ENCODE results near the gene MTNR1A. TPM values are rescaled to one million over a fixed set of nuclear protein-coding genes. Genes with fewer than 3 reads are reported as not detected.

MTNR1A gene
- total RNA-seq: not detected in 2 replicates
- long read RNA-seq: 0 reads

DNA sequence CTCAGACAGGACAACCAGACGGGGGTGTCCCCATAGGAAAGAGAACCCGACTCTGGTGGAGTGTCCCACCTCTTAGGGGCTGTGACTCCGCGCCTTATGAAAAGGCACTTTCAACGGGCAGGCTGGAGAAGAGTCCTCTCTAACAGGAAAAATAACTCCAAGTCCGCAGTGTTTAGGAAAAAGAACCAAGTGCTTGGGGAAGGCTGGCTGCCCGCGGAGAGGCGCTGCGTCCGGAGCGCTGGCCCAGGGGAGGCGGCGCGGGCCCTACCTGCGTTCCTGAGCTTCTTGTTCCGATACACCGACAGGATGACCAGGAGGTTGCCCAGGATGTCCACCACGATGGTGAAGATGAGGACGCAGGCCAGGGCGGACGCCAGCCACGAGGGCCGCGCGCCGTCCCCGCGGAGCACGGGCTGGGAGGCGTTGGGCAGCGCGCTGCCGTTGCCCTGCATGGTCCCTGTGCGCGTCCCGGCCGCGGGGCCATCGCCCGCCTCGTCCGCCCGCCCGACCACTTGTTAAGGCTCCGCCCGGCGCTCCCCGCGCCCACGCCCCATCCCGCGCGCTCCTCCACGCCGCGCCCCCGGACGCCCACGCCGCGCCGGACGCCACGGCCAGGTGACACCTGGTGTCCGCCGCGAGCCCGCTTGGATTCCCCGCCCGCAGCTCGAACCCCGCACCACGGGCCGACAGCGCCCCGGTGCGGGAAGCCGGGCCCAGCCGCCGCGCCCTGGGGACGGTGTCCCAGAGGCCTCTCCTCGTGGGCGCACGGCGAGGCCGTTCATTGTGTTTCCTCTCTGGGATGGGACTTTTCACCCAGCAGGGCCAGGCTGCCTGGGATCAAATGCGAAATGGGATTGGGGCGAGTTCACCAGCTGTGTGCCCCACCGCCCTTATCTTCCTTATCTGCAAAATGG is at the start of gene MTNR1A:
Gene MTNR1A, minus strand, starts transcription at position 654 of the 914 bp plus-strand sequence. Its CDS starts 202 bp downstream, at position 452.
- DNase-seq (ENCODE audit: extremely low spot score, unreplicated experiment): peak; percentile 83
- H3K27me3 Mint-ChIP-seq (ENCODE audit: unreplicated experiment): peaks cover 48% of the 10 kb centered on the region
- H3K4me1 Mint-ChIP-seq (ENCODE audit: unreplicated experiment): peaks cover 28% of the 10 kb centered on the region
- TF ChIP-seq, protein P1, sequence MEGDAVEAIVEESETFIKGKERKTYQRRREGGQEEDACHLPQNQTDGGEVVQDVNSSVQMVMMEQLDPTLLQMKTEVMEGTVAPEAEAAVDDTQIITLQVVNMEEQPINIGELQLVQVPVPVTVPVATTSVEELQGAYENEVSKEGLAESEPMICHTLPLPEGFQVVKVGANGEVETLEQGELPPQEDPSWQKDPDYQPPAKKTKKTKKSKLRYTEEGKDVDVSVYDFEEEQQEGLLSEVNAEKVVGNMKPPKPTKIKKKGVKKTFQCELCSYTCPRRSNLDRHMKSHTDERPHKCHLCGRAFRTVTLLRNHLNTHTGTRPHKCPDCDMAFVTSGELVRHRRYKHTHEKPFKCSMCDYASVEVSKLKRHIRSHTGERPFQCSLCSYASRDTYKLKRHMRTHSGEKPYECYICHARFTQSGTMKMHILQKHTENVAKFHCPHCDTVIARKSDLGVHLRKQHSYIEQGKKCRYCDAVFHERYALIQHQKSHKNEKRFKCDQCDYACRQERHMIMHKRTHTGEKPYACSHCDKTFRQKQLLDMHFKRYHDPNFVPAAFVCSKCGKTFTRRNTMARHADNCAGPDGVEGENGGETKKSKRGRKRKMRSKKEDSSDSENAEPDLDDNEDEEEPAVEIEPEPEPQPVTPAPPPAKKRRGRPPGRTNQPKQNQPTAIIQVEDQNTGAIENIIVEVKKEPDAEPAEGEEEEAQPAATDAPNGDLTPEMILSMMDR (IDR thresholded peaks at IDR 0.05): peak; percentile 35
- H3K9me3 Mint-ChIP-seq (ENCODE audit: unreplicated experiment): peaks cover 6% of the 10 kb centered on the region
- peak within 1 kb of the TSS; percentile 67 for H3K4me3 Mint-ChIP-seq (ENCODE audit: unreplicated experiment)
- H3K27ac Mint-ChIP-seq (ENCODE audit: unreplicated experiment): no peak within 1 kb of the TSS
- no peaks in the 10 kb centered on the region for H3K36me3 Mint-ChIP-seq (ENCODE audit: unreplicated experiment)

- Mint-ChIP-seq H3K9me3 (ENCODE audit: unreplicated experiment) (no peaks in the 10 kb centered on the region), H3K36me3 (ENCODE audit: unreplicated experiment) (peaks cover 81% of the 10 kb centered on the region), H3K27ac (ENCODE audit: unreplicated experiment) (peak overlapping the region; percentile 42), H3K4me3 (ENCODE audit: unreplicated experiment) (no peak overlapping the region), H3K4me1 (ENCODE audit: unreplicated experiment) (peaks cover 14% of the 10 kb centered on the region), H3K27me3 (ENCODE audit: unreplicated experiment) (no peaks in the 10 kb centered on the region)
- TF ChIP-seq, protein P1 (IDR thresholded peaks at IDR 0.05): no peak
- no peak for DNase-seq (ENCODE audit: extremely low spot score, unreplicated experiment)
These were observed 48.9 kb upstream of the MTNR1A start for GRCh38 chr4:186604124-186604807.

DNA sequence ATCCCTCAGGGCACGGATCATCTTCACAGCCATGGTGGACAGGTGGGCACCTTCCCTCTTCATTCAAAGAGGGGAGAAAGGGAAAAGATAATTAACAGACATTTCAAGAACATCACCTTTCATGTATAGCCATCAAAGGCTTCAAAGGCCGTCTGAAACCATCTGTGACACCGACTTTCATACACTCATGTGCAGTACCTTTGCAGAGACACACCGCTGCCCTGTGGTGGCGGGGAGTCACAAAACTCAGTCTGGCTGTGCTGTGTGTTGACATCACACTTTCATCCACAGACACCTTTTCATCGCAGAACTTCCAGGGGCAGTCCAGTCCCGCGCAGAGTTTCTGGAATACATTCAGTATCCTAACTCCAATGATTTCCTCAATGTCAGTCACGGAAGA is 47.6 kb upstream of the MTNR1A start:
- Mint-ChIP-seq H3K9me3 (ENCODE audit: unreplicated experiment) (no peaks in the 10 kb centered on the region), H3K4me1 (ENCODE audit: unreplicated experiment) (peaks cover 14% of the 10 kb centered on the region), H3K36me3 (ENCODE audit: unreplicated experiment) (peaks cover 78% of the 10 kb centered on the region), H3K27me3 (ENCODE audit: unreplicated experiment) (no peaks in the 10 kb centered on the region), H3K27ac (ENCODE audit: unreplicated experiment) (no peak overlapping the region), H3K4me3 (ENCODE audit: unreplicated experiment) (no peak overlapping the region)
- DNase-seq (ENCODE audit: extremely low spot score, unreplicated experiment): no peak
- TF ChIP-seq, protein P1 (IDR thresholded peaks at IDR 0.05): no peak

GRCh38 chr4:186599483-186599882 is 44.1 kb upstream of the MTNR1A start:
- Mint-ChIP-seq H3K4me3 (ENCODE audit: unreplicated experiment) (no peak overlapping the region), H3K4me1 (ENCODE audit: unreplicated experiment) (no peaks in the 10 kb centered on the region), H3K27ac (ENCODE audit: unreplicated experiment) (no peak overlapping the region), H3K9me3 (ENCODE audit: unreplicated experiment) (no peaks in the 10 kb centered on the region), H3K36me3 (ENCODE audit: unreplicated experiment) (peaks cover 80% of the 10 kb centered on the region), H3K27me3 (ENCODE audit: unreplicated experiment) (no peaks in the 10 kb centered on the region)
- TF ChIP-seq, protein P1 (IDR thresholded peaks at IDR 0.05): no peak
- DNase-seq (ENCODE audit: extremely low spot score, unreplicated experiment): no peak

DNA sequence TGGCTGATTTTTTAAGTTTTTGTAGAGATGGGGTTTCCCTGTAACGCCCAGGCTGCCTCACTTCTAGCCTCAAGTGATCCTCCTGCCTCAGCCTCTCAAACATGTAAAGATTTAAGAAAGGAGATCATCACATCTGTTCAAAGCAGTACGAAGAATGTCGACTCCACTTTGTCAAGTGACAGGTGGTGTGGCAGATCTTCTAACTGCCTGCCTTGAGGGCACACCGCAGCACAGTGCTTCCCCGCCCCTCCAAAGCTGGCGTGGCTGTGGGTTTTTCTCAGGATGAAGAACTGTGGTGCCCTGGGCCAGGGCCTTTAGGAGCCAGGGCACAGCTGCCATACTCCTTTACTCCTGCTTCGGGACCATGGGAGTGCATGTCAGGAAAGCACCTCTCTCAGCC is 43.3 kb upstream of the MTNR1A start:
- H3K4me1 Mint-ChIP-seq (ENCODE audit: unreplicated experiment): no peaks in the 10 kb centered on the region
- no peaks in the 10 kb centered on the region for H3K9me3 Mint-ChIP-seq (ENCODE audit: unreplicated experiment)
- H3K4me3 Mint-ChIP-seq (ENCODE audit: unreplicated experiment): no peak overlapping the region
- DNase-seq (ENCODE audit: extremely low spot score, unreplicated experiment): no peak
- no peaks in the 10 kb centered on the region for H3K27me3 Mint-ChIP-seq (ENCODE audit: unreplicated experiment)
- TF ChIP-seq, protein P1 (IDR thresholded peaks at IDR 0.05): no peak
- H3K36me3 Mint-ChIP-seq (ENCODE audit: unreplicated experiment): peaks cover 79% of the 10 kb centered on the region
- H3K27ac Mint-ChIP-seq (ENCODE audit: unreplicated experiment): no peak overlapping the region

Data from osteocyte (in vitro differentiated cells).